Activated T-cell treated with anti-CD3 and anti-CD28 coated beads for 48 hours (primary cell): ENCODE data around the gene FXYD2.
"Not testable (repeated sequence)": the region's sequence is repeated elsewhere in the genome, so short reads cannot be mapped to it uniquely, and the experiment has no call there.

ENCODE experiments used
- DNase-seq: peaks from one replicate; pipeline ENCODE4 v3.0.0-alpha.2; 2020; ENCODE audit warnings: low read depth

Gene FXYD2

DNA sequence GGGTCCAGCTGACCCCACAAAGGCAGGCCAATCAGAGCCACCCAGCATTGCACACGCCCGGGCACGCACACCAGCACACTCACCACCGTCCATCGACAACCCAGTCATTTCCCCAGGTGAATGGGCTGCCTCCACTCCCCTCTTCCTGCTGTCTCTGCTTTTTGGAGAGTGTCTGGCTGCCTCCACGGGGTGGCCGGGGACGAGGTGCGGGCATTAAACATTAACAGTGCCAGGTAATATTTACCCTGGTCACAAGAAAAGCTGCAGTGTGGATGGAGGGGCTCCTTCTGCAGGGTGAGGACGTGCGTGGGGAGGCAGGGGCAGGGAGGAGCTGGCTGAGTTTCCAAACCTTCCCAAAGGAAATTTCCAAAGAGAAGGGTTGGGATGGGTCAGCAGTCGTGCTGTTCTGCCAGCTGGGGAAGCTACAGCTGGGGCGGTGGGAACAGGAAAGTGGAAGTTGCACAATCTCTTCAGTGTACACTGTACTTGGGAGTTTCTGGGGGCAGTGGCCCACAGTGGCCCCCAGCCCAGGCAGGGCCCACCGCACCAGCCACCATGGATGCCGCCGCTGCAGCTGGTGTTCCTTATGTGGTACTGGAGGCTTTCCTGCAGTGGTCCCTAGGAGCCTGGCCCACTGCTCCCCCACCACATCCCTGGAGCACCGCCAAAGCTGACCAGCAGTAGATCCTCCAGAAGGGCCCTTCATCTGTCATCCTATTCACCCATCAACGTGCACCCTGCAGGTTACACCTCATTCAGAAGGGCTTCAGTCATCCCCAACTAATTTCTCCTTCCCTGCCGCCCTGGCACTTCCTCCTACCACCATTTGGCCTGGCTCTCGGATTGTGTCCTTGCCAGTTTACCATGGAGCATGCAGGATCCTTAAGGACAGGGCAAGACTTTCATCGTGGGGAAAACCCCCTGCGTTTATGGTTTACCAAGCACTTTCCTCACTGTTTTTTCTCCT lies at the start of gene FXYD2:
Gene FXYD2 (minus strand): TSS at position 174 of the 967 bp plus-strand sequence. CDS start 66 bp downstream, at position 108.
- no peak for DNase-seq

DNA sequence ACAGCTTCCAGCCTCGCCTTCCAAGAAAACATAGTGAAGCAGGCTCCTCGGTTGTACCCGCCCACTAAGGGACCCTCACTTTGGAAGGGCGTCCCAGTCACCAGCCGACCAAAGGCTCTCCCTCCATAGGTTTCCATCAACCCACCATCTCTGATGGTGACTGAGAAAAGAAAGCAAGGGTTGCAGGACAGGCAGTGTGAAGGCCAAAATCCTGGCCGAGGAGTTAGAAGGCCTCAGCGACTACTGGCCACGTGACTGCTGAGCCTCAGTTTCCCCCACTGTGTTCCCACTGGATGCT lies 49.2 kb upstream of the FXYD2 start:
- no peak for DNase-seq

DNA sequence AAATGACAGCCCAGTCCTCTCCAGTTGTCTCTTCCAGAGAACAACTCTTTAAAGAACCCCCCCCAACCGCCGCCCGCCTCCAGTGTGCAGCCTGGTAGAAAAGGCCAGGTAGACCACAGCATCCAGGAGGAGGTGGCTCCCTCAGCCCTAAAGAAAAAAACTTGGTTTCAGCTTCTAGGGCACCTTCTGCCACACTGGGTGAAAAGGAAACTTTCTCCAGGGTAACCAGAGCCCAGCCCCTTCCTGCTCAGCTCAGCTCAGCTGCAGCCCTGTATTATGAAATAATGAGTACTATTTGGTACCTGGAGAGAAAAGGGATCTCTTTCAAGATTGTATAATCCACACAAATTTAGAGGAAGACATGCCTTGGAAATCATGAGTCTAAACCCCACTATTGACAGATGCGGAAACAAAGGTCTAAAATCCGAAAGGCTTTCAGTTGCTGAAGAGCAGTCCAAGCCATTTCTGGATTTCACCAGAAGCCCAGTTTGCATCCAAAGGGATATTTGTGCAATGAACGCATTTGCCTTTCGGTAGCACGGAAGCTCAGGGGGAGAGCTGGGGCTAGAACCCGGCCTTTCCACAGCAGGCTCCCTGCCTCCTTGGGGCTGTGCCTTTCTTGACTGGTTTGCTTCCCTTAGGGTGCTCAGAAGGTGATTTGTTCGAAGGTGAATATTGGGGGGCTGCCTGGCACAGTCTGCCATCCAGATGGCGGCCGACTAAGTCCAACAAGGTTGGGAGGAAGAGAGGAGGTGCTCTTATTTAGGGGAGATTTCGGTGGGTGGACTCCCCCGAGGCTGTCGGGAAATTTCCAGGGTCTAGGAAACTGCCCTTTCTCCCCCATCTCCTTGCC lies 48.7 kb upstream of the FXYD2 start:
- no peak for DNase-seq

DNA sequence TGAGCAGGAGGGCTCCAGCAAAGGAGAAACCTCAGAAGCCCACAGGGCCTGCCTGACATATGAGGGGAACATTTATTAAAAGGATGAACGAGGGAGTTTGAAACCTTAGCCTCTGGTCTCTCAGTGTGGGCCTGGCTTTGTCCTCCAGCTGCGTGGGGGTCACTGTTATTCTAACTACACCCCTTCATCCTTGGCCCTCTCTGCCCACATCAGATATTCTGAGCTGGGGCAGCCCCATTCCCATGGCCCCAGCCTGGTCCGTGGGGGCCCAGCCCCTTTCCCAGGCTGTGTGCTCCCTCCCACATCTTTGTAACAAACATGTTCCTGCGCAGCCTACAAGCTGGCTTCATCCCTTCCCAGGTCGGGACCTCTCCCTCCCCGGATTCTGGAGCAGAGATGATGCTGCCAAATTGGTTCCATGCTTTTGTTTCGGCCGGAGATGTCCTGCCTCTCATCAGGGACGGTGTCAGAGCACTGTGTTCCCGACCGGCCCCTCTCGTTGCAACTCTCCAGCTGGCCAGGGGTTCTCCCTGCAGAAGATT lies 47.9 kb upstream of the FXYD2 start:
- DNase-seq, result no peak

DNA sequence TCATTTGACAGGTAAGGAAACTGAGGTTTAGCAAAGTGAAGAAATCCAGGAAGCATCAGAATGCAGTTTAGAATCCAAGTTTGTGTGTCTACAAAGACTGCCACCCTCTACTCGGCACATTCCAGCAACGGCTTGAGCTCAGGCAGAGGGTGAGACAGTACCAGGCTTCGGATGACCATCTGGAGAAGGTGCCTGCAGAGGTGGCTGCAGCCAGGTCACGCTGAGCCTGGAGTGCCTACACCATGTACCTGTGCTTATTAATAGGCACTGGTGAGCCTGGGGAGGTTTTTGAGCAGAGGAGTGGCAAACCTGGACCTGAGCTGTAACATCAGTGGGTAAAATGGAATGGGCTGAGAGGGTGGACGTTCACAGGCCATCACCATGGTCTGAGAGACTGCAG lies 47.2 kb upstream of the FXYD2 start:
- no peak for DNase-seq

DNA sequence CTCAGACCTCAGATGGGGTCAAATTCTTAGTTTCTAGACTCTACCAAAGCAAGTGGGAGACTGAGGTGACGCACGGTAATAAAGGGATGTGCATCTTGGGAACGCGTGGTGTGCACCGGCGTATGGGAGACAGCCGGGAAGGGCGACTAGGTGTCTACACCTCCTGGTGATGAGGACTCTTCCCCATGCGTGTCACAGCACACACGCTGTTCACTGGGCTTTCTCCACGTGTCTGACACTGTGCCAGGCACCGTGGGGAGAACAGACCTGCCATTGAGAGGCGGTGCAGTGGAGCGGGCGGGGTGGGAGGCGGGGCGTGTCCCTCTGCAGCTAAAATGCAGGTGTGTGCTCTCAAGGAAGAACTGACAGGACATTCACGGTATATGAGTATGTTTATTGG lies 46.6 kb upstream of the FXYD2 start:
- DNase-seq, result no peak

DNA sequence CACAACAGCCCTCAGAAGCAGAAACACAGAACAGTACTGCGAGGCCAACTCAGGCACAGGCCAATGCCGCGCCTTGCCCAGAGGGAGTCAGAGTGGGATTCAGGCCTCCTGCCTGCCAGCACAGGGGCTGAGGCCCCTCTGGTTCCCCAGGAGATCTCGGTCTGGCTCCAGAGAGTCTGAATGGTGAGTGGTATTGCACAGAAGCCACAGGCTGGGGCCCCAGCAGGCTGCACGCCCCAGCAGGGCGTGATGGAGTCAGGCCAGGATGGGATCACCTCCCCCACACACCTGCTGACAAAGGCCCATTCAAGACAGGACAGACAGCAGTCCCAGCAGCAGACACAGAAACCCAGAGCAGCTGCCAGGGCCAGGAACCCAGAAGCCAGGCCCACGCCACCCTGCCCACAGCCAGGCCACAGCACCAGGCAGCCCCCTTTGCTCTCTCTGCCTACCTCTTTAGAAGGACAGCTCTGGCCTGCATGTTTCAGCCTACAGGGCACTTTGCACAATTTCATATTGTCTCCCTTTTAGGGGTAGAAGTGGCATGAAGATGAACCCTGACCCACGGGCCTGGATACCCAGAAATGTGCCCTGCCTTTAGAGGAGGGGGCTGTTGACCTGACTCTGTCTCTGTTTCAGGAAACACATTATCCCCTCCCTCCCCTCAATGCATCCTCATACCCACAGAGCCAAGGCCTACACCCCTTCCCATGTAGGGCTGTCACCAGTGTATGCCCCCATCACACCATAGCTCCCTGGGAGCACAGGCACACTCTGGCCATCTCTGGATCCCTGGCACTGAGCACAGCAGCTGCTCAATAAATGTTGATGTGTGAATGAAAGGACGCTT lies 45.8 kb upstream of the FXYD2 start:
- no peak for DNase-seq

DNA sequence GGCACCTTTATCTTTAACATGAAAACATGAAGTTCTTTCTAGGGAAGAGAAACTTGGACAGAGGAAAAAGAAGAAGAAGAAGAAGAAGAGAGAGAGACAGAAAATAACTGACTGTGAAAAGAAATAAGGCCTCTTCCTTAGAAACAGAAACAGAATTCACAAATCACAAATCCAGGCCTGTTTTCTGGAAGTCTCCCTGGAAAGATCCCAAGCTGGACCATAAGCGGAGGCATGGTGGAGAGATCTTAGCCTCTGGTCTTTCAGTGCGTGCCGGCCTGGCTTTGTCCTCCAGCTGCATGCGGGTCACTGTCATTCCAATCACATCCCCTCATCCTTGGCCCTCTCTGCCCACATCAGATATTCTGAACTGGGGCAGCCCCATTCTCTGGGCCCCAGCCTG lies 45.1 kb upstream of the FXYD2 start:
- no peak for DNase-seq

DNA sequence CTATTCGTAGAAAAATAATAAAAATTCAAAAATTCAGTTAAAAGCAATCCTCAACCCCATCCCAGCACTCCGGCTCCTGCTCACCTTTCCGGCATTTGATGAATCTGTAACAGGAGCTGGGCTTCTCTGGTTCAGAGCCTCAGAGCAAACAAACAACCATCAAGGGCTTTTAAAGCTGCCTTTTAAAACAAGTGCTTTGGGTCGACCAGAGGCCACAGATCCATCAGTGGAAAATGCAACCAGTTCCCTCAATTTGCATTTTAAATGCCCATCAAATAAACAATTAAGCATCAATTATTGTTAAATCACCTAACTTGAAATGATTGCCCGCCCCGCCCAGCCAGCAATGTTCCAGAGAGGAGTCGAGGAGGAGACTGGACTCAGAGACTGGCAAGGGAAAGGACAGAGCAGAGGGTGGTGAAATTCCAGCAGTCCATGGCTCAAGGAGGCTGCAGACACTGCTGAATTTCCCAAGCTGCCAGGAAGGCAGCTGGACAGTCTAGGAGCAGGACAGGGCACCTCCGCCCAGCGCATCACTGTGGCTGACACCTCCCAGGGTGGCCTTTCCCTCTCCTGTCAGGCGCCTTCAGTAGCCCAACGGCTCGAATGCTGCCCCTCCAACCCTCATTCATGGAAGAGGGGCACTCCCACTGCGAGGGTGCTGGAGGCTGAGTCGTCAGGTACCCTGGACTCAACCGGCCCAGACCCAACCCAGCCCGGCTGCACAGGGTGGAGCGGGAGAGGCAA lies 44.4 kb upstream of the FXYD2 start:
- no peak for DNase-seq

DNA sequence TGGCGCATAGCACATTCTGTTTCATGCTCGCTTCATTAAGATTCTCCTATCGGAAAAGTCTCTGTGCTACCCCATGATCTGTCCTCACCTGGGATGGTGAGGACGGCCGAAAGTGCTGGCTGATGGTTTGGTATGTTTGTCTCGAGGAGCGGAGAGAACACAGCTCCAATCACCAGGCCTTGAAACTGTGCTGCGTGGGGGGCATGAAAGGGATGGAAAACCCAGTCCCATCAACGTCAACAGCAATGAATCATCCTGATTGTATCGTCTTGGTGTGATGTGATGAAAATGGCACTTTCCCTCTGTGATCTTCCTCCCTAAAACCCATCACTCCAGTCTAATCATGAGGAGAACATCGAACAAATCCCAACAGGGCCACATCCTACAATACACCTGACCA lies 43.5 kb upstream of the FXYD2 start:
- DNase-seq, result no peak

DNA sequence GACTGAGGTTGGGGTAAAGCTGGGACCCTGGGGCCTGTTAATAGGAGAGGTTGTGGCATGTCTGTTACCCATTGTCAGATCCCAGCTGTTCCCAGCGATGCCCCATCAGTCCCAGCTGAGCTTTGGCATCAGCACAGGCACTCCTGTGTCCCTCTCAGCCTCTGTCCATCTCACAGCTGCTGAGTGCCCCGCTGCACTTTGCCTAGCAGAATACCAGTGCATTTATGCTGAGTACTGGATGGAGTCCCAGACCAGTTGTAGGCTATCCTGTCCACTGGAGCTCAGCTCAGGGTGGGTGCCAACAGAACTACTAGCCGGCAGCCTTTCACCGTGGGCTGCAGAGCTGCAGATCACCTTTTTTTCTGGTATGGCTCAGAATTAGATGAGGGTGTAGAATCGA lies 42.0 kb upstream of the FXYD2 start:
- DNase-seq, result no peak

DNA sequence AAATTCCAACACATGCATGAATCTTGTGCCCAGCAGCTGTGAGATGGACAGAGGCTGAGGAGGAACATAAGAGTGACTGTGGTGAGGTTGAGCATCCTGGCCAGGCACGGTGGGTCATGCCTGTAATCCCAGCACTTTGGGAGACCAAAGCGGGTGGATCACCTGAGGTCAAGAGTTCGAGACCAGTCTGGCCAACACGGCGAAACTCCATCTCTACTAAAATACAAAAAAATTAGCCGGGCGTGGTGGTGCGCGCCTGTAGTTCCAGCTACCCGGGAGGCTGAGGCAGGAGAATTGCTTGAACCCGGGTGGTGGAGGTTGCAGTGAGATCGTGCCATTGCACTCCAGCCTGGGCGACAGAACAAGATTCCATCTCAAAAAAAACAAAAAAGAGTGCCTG lies 41.0 kb upstream of the FXYD2 start:
- DNase-seq, result not testable (repeated sequence)

DNA sequence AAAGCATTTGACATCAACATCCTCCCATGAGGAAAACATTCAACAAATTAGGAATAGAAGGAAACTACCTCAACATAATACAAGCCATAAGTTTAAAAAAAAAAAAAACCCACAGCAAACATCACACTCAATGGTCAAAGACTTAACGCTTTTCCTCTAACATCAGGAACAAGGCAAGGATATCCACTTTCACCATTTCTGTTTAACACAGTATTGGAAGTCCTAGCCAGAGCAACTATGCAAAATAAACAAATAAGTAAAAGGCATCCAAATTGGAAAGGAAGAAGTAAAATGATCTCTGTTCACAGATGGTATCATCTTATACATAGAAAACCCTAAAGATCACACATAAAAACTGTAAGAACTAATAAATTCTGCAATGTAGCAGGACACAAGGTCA lies 38.8 kb upstream of the FXYD2 start:
- DNase-seq, result no peak

DNA sequence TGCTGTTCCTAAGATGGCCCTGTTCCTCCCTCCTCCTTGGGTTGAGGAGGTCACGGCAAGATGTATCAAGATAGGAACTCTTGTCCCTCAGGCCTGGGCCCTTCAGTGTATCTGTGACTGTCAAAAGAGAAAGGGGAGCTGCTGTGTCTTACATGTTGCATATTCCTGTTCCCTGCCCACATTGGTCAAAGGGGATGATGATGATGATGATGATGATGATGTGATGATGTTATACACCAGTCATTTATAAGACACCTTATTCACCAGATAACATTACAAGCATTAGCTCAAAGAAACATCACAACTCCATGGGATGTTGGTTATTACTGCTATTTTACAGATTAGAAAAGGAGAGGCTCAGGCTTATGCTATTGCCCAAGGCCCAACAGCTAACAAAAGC lies 38.2 kb upstream of the FXYD2 start:
- no peak for DNase-seq

DNA sequence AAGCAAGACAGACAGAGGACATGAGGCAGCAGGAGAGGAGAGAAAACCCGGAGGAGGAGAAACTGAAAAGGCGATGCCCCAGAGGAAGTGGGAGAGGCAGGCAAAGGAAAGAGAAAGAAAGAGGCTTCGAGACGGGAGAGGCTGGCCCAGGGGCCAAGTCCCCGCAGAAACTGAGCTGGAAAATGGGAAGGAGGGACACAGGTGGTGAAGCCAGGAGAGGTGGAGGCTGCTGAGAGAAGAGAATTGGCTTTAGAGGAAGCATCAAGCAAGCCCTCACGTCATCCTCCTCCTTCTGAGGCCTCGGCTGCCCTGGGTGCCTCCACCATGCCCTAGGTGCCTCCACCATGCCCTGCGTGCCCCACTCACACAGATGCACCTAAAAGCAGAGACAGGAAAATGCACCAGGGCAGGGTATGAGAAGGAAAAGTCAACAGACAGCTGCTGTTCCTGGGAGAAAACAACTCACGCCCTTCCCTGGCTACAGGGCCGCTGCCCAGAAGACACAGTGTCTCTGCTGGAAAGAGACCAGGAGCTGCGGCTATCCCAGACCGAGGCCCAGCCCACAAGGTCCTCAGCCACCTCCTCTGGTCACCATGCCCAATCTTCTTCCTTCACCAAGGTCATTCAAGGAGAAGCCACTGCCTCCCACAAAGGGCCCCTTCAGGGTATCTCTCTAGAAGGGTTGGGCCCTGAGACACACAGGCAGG lies 37.6 kb upstream of the FXYD2 start:
- DNase-seq, result no peak

DNA sequence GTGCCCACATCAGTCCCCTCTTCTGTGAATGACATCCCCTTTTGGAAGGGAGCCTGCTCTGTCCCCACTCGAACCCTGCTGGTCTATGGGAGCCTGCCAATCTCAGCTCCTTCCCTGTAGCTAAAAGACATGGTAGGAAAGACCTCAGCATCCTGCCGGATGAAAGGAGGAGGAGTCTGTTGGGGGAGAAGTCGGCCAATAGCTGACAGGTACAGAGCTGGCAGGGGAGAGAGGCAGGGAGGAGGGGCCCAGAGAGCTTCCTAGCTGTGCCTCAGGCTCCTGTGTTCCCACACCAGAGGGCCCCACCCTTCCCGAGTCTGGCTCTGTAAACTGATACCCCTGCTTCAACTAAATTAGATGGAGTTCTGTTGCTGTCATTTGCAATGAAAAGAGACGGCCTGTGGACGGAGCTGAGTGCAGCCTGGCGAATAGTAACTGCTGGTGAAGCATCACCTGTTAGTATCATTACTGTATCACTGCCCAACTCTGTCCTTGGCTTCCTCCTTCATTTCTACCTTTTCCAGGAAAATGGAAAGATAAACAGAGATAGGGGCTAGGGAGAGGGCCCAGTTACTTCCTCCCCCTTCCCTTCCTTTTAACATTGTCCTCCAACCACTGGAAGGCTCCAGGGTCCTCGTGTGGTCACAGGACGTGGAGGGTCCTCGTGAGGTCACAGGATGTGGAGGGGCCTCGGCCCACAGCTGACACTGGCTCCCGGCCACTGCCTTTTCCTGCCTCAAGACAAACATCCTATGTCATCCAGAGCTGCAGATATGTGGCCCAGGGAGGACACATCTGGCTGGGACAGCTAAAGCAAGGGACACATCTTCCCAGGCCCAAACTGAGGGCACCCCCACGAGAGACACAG lies 36.8 kb upstream of the FXYD2 start:
- no peak for DNase-seq

DNA sequence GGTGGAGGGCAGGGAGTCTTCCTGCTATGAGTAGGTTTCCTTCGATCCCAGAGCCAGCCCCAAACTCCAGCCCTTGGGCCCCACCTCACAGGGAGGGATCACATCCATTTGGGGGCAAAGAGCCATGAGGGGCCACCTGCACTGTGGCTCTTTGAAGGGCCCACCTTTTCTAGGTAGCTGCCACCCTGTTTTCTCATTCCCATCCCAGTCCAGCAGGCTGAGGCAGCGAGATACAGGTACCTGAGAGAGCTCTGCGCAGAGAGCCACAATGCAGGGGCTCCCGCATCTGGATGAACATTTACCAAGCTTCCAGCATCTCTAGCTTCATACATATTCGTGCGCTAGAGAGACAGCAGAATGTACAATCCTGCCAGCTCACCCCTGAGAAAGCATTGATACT lies 35.6 kb upstream of the FXYD2 start:
- DNase-seq, result no peak

DNA sequence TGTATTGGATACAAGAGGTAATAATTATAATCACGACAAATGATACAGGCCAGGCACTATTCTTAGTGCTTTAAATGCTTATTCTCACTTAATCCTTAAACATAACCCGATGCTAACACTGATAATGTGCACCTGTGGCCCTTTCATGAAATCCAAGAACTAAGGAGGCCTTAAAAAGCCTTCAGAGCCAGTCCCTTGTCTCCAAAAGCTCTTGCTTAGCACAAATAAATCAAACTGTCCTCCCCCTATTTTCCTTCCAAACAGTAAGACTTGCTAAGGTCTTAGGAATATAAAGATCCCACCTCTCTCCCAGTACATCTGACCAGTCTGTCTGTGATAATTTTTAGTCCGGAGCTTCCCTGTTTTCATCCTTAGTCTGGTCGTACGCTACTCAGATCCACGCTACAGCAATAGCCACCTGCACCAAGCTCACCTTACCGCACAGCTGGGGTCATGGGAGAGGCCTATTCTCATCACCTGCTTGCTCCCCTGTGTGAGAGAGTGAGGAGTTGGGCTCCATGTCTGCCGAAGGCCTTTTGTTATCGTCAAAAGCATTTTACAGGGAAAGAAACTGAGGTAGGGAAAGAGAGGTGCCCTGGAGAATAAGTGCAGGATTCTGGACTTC lies 35.1 kb upstream of the FXYD2 start:
- no peak for DNase-seq

DNA sequence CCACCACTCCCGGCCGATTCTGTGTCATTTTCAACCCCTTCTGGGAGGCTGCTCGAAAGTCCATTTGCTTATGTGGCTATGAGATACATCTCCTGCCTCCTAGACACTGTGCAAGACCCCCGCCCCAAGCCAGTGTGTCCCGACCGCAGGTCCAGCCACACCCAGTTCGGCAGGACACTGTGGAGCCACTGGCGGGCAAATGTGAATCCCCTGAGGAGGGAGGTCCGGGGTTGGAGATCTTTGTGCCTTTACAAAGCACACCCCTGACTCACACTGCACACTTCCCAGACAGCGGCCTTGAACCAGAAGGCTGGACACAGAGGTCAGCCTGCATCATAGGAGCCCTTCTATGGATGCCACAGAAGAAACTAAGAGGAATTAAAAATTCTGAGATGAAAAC lies 34.5 kb upstream of the FXYD2 start:
- DNase-seq, result no peak
